22Rv1 (cell line): ENCODE data around the gene TMEM163.

Source experiments
- CTCF ChIP-seq: fragments of 450-650 bp; IDR thresholded peaks from 2 replicates; pipeline ENCODE4 v1.5.1; 2017; ENCODE audit warnings: mild to moderate bottlenecking
- ZFX ChIP-seq: fragments of 450-650 bp; IDR thresholded peaks from 2 replicates; pipeline ENCODE4 v1.6.1; 2017; ENCODE audit warnings: antibody characterized with exemption, borderline replicate concordance

GRCh38 chr2:134558208-134558830 is 160.5 kb downstream of the TMEM163 start:
- TF ChIP-seq CTCF (no peak), ZFX (no peak)
